Osteocyte (in vitro differentiated cells): ENCODE data around the gene H3-3A. TPM values are rescaled to one million over a fixed set of nuclear protein-coding genes. Genes with fewer than 3 reads are reported as not detected.
A peak's percentile ranks its signal among the peaks of the same experiment; 100 is the strongest.
"Not testable (repeated sequence)": the region's sequence is repeated elsewhere in the genome, so short reads cannot be mapped to it uniquely, and the experiment has no call there.

ENCODE experiments used
- DNase-seq: peaks from one replicate; pipeline ENCODE4 v3.0.0; 2021; ENCODE audit warnings: mixed read lengths; ENCODE audit not compliant: unreplicated experiment; ENCODE audit errors: extremely low spot score
- H3K27ac Mint-ChIP-seq: one replicate; pipeline ENCODE4 v1.8.0; 2021; ENCODE audit warnings: mild to moderate bottlenecking, mixed read lengths; ENCODE audit not compliant: unreplicated experiment
- H3K27me3 Mint-ChIP-seq: one replicate; pipeline ENCODE4 v1.8.0; 2021; ENCODE audit warnings: mixed read lengths; ENCODE audit not compliant: unreplicated experiment
- H3K36me3 Mint-ChIP-seq: one replicate; pipeline ENCODE4 v1.8.0; 2021; ENCODE audit warnings: mixed read lengths; ENCODE audit not compliant: unreplicated experiment
- H3K4me1 Mint-ChIP-seq: one replicate; pipeline ENCODE4 v1.8.0; 2021; ENCODE audit warnings: mixed read lengths; ENCODE audit not compliant: unreplicated experiment
- H3K4me3 Mint-ChIP-seq: one replicate; pipeline ENCODE4 v1.8.0; 2021; ENCODE audit warnings: mild to moderate bottlenecking, moderate library complexity, mixed read lengths; ENCODE audit not compliant: unreplicated experiment
- H3K9me3 Mint-ChIP-seq: one replicate; pipeline ENCODE4 v1.8.0; 2021; ENCODE audit warnings: mixed read lengths; ENCODE audit not compliant: unreplicated experiment
- total RNA-seq: library from RNA; stranded (reverse); gene quantifications from 2 replicates; pipeline ENCODE4 v1.2.1, GENCODE V29; 2021
- TF ChIP-seq, protein P1 (sequence below): fragments of 200-600 bp; sonication (generic); IDR thresholded peaks from 2 replicates; pipeline ENCODE4 v1.5.0; 2021; ENCODE audit warnings: antibody characterized with exemption, mild to moderate bottlenecking, moderate library complexity

H3-3A gene
- total RNA-seq, 1 donor from 2014 or later = 524 TPM

DNA sequence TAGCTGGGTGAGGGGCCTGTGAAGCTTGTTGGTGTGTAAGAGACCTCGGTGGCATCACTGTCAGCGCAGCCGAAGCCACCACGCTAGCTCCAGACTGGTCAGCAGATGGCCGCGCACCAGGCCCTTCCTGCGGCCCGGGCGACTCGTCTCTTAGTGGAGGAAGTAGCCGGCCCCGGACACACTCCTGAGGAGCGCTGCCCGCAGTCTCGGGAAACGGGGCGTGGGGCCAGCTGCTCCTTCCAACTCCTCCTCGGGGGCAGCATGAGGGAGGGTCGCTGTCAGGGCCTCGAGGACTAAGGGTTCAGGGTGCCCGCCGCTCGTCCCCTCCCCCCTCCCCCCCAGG, 20.4 kb downstream of the H3-3A start:
- peak overlapping the region; percentile 90 for H3K27ac Mint-ChIP-seq

DNA sequence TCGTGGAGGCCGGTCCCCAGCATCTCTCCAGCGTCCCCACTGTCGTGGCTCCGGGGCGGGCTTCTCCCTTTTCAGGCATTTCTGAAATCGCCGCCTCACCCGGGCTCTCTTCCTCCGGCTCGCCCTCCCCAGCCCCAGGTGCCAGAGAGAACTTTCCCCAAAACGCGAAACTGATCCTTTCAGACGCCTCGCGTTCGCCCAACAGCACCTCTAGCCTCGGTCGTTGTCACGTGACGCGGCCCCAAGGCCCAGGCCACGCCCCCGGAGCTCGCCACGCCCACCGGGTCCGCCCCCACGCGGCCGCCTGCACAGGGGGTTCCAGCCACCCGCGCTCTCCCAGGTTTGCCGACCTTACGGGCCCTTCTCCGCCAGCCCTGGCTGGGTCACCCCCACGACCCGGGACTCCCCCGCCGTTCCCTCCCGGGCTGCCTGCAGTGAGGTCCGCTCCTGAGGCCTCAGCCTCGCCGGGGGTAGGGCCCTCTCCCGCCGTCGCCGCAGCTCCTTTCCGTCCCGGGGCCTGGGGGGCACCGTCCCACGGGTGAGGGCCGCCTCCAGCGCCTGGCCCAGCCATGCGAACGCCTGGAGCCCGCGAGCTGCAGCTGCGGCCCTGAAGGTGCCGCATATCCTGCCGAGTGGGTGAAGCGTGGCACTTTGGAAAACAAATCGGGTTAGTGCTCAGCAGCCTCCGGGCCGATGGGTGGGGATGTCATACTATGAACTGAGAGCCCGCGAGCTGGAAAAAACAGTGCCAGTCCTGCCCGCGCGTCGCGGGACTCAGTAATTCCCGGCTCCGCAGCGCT, 21.0 kb downstream of the H3-3A start:
- peak overlapping the region; percentile 90 for H3K27ac Mint-ChIP-seq
- peak; percentile 95 for DNase-seq
- peak overlapping the region; percentile 95 for H3K4me3 Mint-ChIP-seq
- H3K9me3 Mint-ChIP-seq = no peaks in the 10 kb centered on the region
- no peaks in the 10 kb centered on the region for H3K27me3 Mint-ChIP-seq
- H3K4me1 Mint-ChIP-seq = peaks cover 5% of the 10 kb centered on the region
- TF ChIP-seq, protein P1, sequence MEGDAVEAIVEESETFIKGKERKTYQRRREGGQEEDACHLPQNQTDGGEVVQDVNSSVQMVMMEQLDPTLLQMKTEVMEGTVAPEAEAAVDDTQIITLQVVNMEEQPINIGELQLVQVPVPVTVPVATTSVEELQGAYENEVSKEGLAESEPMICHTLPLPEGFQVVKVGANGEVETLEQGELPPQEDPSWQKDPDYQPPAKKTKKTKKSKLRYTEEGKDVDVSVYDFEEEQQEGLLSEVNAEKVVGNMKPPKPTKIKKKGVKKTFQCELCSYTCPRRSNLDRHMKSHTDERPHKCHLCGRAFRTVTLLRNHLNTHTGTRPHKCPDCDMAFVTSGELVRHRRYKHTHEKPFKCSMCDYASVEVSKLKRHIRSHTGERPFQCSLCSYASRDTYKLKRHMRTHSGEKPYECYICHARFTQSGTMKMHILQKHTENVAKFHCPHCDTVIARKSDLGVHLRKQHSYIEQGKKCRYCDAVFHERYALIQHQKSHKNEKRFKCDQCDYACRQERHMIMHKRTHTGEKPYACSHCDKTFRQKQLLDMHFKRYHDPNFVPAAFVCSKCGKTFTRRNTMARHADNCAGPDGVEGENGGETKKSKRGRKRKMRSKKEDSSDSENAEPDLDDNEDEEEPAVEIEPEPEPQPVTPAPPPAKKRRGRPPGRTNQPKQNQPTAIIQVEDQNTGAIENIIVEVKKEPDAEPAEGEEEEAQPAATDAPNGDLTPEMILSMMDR = no peak
- no peaks in the 10 kb centered on the region for H3K36me3 Mint-ChIP-seq

More for the DNA sequence above, 20.4 kb downstream of the H3-3A start:
- Mint-ChIP-seq H3K9me3 (no peaks in the 10 kb centered on the region), H3K4me1 (peaks cover 5% of the 10 kb centered on the region), H3K4me3 (peak overlapping the region; percentile 95), H3K27me3 (no peaks in the 10 kb centered on the region), H3K36me3 (no peaks in the 10 kb centered on the region)
- TF ChIP-seq, protein P1 = no peak
- no peak for DNase-seq

GRCh38 chr1:226085675-226086285, 23.3 kb downstream of the H3-3A start:
- no peak overlapping the region for H3K27ac Mint-ChIP-seq
- no peak overlapping the region for H3K4me3 Mint-ChIP-seq
- H3K27me3 Mint-ChIP-seq = no peaks in the 10 kb centered on the region
- no peaks in the 10 kb centered on the region for H3K9me3 Mint-ChIP-seq
- TF ChIP-seq, protein P1 = no peak
- DNase-seq = no peak
- peaks cover 5% of the 10 kb centered on the region for H3K4me1 Mint-ChIP-seq
- H3K36me3 Mint-ChIP-seq = no peaks in the 10 kb centered on the region

DNA sequence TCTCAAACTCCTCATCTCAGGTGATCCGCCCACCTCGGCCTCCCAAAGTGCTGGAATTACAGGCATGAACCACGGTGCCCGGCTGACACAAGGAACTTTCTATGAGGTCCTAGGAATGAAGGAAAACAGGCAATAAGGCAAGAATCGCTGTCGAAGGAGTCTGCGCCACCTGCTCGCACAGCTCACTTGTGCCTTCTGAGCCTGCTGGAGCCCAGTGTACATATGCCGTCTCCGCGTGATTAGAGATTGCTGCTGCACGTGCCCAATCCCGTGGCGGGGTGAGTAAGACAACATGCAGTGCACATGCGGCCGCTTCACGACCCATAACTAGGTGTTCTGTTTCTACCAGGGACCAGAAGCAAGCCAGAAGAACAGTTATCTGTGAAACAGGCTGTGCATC, 24.3 kb downstream of the H3-3A start:
- TF ChIP-seq, protein P1 = no peak
- DNase-seq = no peak
- no peak overlapping the region for H3K27ac Mint-ChIP-seq
- no peaks in the 10 kb centered on the region for H3K9me3 Mint-ChIP-seq
- peaks cover 5% of the 10 kb centered on the region for H3K4me1 Mint-ChIP-seq
- H3K27me3 Mint-ChIP-seq = no peaks in the 10 kb centered on the region
- no peak overlapping the region for H3K4me3 Mint-ChIP-seq
- no peaks in the 10 kb centered on the region for H3K36me3 Mint-ChIP-seq

DNA sequence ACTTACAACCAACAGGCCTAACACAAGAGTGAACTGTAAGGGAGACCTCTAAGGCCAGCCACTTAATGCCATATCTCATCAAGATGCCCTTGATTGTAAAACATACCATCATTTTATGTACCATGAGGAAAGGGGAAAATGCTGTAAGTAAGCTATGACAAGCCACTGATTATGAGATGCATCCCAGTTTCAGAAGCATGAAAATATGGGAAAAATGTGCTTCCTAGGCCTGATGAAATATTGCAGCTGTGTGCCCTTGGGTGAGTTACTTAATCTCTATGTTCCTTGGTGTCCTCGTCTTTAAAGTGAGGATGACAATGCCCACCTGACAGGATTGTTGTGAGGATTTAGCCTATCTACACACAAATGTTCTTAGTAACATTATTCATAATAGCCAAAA, 28.9 kb downstream of the H3-3A start:
- no peaks in the 10 kb centered on the region for H3K4me1 Mint-ChIP-seq
- DNase-seq = no peak

DNA sequence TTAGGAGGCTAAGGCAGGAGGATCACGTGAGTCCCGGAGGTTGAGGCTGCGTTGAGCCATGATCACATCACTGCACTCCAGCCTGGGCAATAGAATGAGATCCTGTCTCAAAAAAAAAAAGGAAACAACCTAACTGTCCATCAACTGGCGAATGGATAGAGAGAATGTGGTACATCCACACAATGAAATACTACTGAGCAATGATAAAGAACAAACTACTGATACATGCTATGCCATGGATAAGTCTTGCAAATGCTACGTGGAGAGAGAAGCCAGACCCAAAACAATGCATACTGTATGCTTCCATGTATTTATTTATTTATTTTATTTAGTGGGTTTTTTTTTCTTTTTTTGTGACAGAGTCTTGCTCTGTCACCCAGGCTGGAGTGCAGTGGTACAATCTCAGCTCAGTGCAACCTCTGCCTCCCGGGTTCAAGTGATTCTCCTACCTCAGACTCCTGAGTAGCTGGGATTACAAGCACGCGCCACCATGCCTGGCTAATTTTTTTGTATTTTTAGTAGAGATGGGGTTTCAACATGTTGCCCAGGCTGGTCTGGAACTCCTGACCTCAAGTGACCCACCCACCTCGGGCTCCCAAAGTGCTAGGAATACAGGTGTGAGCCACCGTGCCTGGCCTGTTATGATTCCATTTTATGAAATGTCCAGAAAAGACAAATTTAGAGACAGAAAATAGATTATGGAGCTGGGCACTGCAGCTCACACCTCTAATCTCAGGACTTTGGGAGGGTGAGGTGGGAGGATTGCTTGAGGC, 29.7 kb downstream of the H3-3A start:
- H3K27ac Mint-ChIP-seq, DNase-seq, H3K27me3 Mint-ChIP-seq, H3K4me1 Mint-ChIP-seq, H3K4me3 Mint-ChIP-seq, H3K9me3 Mint-ChIP-seq, H3K36me3 Mint-ChIP-seq: not testable (repeated sequence)

More for the DNA sequence above, 28.9 kb downstream of the H3-3A start:
- H3K9me3 Mint-ChIP-seq = no peaks in the 10 kb centered on the region
- peaks cover 4% of the 10 kb centered on the region for H3K27me3 Mint-ChIP-seq
- TF ChIP-seq, protein P1 = no peak
- H3K36me3 Mint-ChIP-seq = no peaks in the 10 kb centered on the region
- no peak overlapping the region for H3K4me3 Mint-ChIP-seq
- no peak overlapping the region for H3K27ac Mint-ChIP-seq
